ENCODE data around the gene ZSCAN5A. TPM values are rescaled to one million over a fixed set of nuclear protein-coding genes. Genes with fewer than 3 reads are reported as not detected.
"Not testable (repeated sequence)": the region's sequence is repeated elsewhere in the genome, so short reads cannot be mapped to it uniquely, and the experiment has no call there.

The ZSCAN5A gene
- total RNA-seq, 1 donor from 2014 or later = 13.4 TPM

- peaks cover 4% of the 10 kb centered on the region for H3K36me3 Mint-ChIP-seq
- no peaks in the 10 kb centered on the region for H3K4me1 Mint-ChIP-seq (ENCODE audit: unreplicated experiment)
- no peaks in the 10 kb centered on the region for H3K9me3 Mint-ChIP-seq
- peak overlapping the region; percentile 77 for H3K27ac Mint-ChIP-seq
- no peaks in the 10 kb centered on the region for H3K27me3 Mint-ChIP-seq
- peak overlapping the region; percentile 76 for H3K4me3 Mint-ChIP-seq
- no peak for TF ChIP-seq CTCF (conservative IDR thresholded peaks at IDR 0.05)
- DNase-seq (ENCODE audit: extremely low spot score, unreplicated experiment) = no peak
Measured at GRCh38 chr19:56217039-56217949, 97.3 kb downstream of the ZSCAN5A start.

GRCh38 chr19:56211718-56212117 lies 102.9 kb downstream of the ZSCAN5A start:
- Mint-ChIP-seq H3K9me3 (no peaks in the 10 kb centered on the region), H3K4me1 (ENCODE audit: unreplicated experiment) (no peaks in the 10 kb centered on the region), H3K27me3 (peaks cover 3% of the 10 kb centered on the region), H3K36me3 (no peaks in the 10 kb centered on the region), H3K27ac (no peak overlapping the region), H3K4me3 (no peak overlapping the region)
- no peak for TF ChIP-seq CTCF (conservative IDR thresholded peaks at IDR 0.05)
- DNase-seq (ENCODE audit: extremely low spot score, unreplicated experiment) = no peak

- H3K27ac Mint-ChIP-seq; H3K36me3 Mint-ChIP-seq; H3K27me3 Mint-ChIP-seq; H3K9me3 Mint-ChIP-seq; DNase-seq (ENCODE audit: extremely low spot score, unreplicated experiment); H3K4me3 Mint-ChIP-seq; H3K4me1 Mint-ChIP-seq (ENCODE audit: unreplicated experiment): not testable (repeated sequence)
Measured at GRCh38 chr19:56210036-56210435, 104.6 kb downstream of the ZSCAN5A start.

- Mint-ChIP-seq H3K4me3 (no peak overlapping the region), H3K27me3 (peaks cover 7% of the 10 kb centered on the region), H3K9me3 (no peaks in the 10 kb centered on the region), H3K36me3 (no peaks in the 10 kb centered on the region), H3K4me1 (ENCODE audit: unreplicated experiment) (no peaks in the 10 kb centered on the region), H3K27ac (no peak overlapping the region)
- no peak for TF ChIP-seq CTCF (conservative IDR thresholded peaks at IDR 0.05)
- no peak for DNase-seq (ENCODE audit: extremely low spot score, unreplicated experiment)
Measured at GRCh38 chr19:56209091-56209490, 105.5 kb downstream of the ZSCAN5A start.

GRCh38 chr19:56207581-56207980 lies 107.1 kb downstream of the ZSCAN5A start:
- not testable (repeated sequence) for H3K27me3 Mint-ChIP-seq; DNase-seq (ENCODE audit: extremely low spot score, unreplicated experiment); H3K4me1 Mint-ChIP-seq (ENCODE audit: unreplicated experiment); H3K9me3 Mint-ChIP-seq; H3K36me3 Mint-ChIP-seq; H3K4me3 Mint-ChIP-seq; H3K27ac Mint-ChIP-seq

GRCh38 chr19:56201973-56202372 lies 112.7 kb downstream of the ZSCAN5A start, which contains the start of gene ZSCAN5C:
TSS of gene ZSCAN5C (plus strand) at chr19:56202273. CDS start at chr19:56205914, 3,641 bp downstream.
- no peak for TF ChIP-seq CTCF (conservative IDR thresholded peaks at IDR 0.05)
- H3K27me3 Mint-ChIP-seq = peaks cover 18% of the 10 kb centered on the region
- no peak within 1 kb of the TSS for H3K4me3 Mint-ChIP-seq
- no peaks in the 10 kb centered on the region for H3K4me1 Mint-ChIP-seq (ENCODE audit: unreplicated experiment)
- no peaks in the 10 kb centered on the region for H3K9me3 Mint-ChIP-seq
- H3K36me3 Mint-ChIP-seq = no peaks in the 10 kb centered on the region
- no peak for DNase-seq (ENCODE audit: extremely low spot score, unreplicated experiment)
- H3K27ac Mint-ChIP-seq = no peak within 1 kb of the TSS
